ENCODE data around the gene SFT2D3. TPM values are rescaled to one million over a fixed set of nuclear protein-coding genes. Genes with fewer than 3 reads are reported as not detected.

SFT2D3 gene
- total and polyA plus RNA-seq, 2 of the 13 experiments (the other 11 are each of a cell fraction or from before 2014, with no cell fraction given) = 8.3 to 9.4 TPM

GRCh38 chr2:127700527-127701192 lies 637 bp upstream of the SFT2D3 start (continued):
- TF ChIP-seq MLXIP (CRISPR knock-in tag; IDR thresholded peaks at IDR 0.05; ENCODE audit: borderline replicate concordance) = no peak
- TF ChIP-seq FLYWCH1 (CRISPR knock-in tag; IDR thresholded peaks at IDR 0.05) = no peak
- no peak for TF ChIP-seq TCF7L2 (IDR thresholded peaks at IDR 0.05; ENCODE audit: low read depth, low read length)
- TF ChIP-seq ETV6 (CRISPR knock-in tag; conservative IDR thresholded peaks at IDR 0.05) = 0 out of 2 replicates have a peak, but pooled peaks have one; percentile 56
- no peak for TF ChIP-seq ADNP (CRISPR knock-in tag; IDR thresholded peaks at IDR 0.05)
- TF ChIP-seq ZNF263 (CRISPR knock-in tag; IDR thresholded peaks at IDR 0.05) = peak; percentile 42; the same call in 1 of the 2 replicates
- no peak for TF ChIP-seq TBX3 (IDR thresholded peaks at IDR 0.05; ENCODE audit: borderline replicate concordance)
- TF ChIP-seq PAWR (CRISPR knock-in tag; IDR thresholded peaks at IDR 0.05; ENCODE audit: borderline replicate concordance) = no peak
- TF ChIP-seq ZNF784 (CRISPR knock-in tag; IDR thresholded peaks at IDR 0.05; ENCODE audit: borderline replicate concordance) = no peak
- no peak for TF ChIP-seq TCF7 (IDR thresholded peaks at IDR 0.05; ENCODE audit: low read depth)
- no peak for TF ChIP-seq SYNCRIP (IDR thresholded peaks at IDR 0.05; ENCODE audit: insufficient read depth, low read depth, low read length)
- TF ChIP-seq FOXO4 (CRISPR knock-in tag; conservative IDR thresholded peaks at IDR 0.05) = no peak
- TF ChIP-seq PRPF4 (IDR thresholded peaks at IDR 0.05; ENCODE audit: low read depth, low read length, poor library complexity, severe bottlenecking) = no peak
- no peak for TF ChIP-seq IKZF4 (CRISPR knock-in tag; IDR thresholded peaks at IDR 0.05; ENCODE audit: borderline replicate concordance, low read depth, not compliant biosample characterization)
- TF ChIP-seq ZNF260 (CRISPR knock-in tag; IDR thresholded peaks at IDR 0.05; ENCODE audit: borderline replicate concordance, low read depth) = no peak
- 0 out of 2 replicates have a peak, but pooled peaks have one; percentile 76 for TF ChIP-seq ERF (CRISPR knock-in tag; IDR thresholded peaks at IDR 0.05)
- TF ChIP-seq MLX (CRISPR knock-in tag; IDR thresholded peaks at IDR 0.05) = peak; percentile 83
- no peak; the same call in 1 of the 2 replicates for TF ChIP-seq ELF3 (CRISPR knock-in tag; IDR thresholded peaks at IDR 0.05)
- no peak for TF ChIP-seq THAP9 (CRISPR knock-in tag; IDR thresholded peaks at IDR 0.05; ENCODE audit: borderline replicate concordance)
- no peak for TF ChIP-seq SNAPC2 (CRISPR knock-in tag; IDR thresholded peaks at IDR 0.05)
- no peak for TF ChIP-seq MEF2D (CRISPR knock-in tag; IDR thresholded peaks at IDR 0.05)
- no peak for TF ChIP-seq ZNF282 (IDR thresholded peaks at IDR 0.05; ENCODE audit: partially characterized antibody)

All from HepG2 (cell line).